Measurements from ENCODE around the gene PLA2R1. TPM values are rescaled to one million over a fixed set of nuclear protein-coding genes. Genes with fewer than 3 reads are reported as not detected.

Gene PLA2R1
- total and polyA plus RNA-seq, 2 of the 4 experiments (the other 2 are of a cell fraction), result 0.43 to 0.54 TPM

GRCh38 chr2:159926695-159927094 lies 135.7 kb downstream of the PLA2R1 start:
- H3K23ac ChIP-seq (ENCODE audit: low read depth, low read length), result no peak overlapping the region
- no peak overlapping the region for H3K9ac ChIP-seq (ENCODE audit: low read depth, low read length)
- H3K4me2 ChIP-seq (ENCODE audit: low read depth, low read length), result no peak overlapping the region
- in situ Hi-C loops (cut with MboI; ENCODE audit: low sequenced_read_pairs), result no loop called here
- no CpG with 5 or more reads among the region's 2 CpGs for WGBS, 2 experiments (ENCODE audit: extremely low coverage in 2 of 2, insufficient read length in 1 of 2)
- H4K8ac ChIP-seq (ENCODE audit: low read depth in 2 of 2, low read length in 2 of 2), result no peak overlapping the region
- no peak overlapping the region for H2AFZ ChIP-seq (replicated peaks; ENCODE audit: low read length, poor library complexity)
- no peak overlapping the region for H2BK120ac ChIP-seq (ENCODE audit: low read depth, low read length)
- no peaks in the 10 kb centered on the region for H3K9me1 ChIP-seq (ENCODE audit: insufficient read depth, low read length)
- H3K4me3 ChIP-seq (ENCODE audit: insufficient read depth, low read depth, low read length), result no peak overlapping the region
- no peak overlapping the region for H3K4ac ChIP-seq (ENCODE audit: low read depth, low read length)
- H3K18ac ChIP-seq (ENCODE audit: low read depth, low read length), result no peak overlapping the region
- no peaks in the 10 kb centered on the region for H3K79me1 ChIP-seq (ENCODE audit: low read depth in 1 of 2, low read length in 2 of 2)
- H3K14ac ChIP-seq (replicated peaks; ENCODE audit: low read depth, low read length), result no peak overlapping the region
- H2BK5ac ChIP-seq (ENCODE audit: low read depth, low read length, poor library complexity, severe bottlenecking), result no peak overlapping the region
- no peak overlapping the region for H2BK15ac ChIP-seq (ENCODE audit: low read depth, low read length)
- H2BK20ac ChIP-seq (ENCODE audit: low read depth, low read length), result no peak overlapping the region
- no peaks in the 10 kb centered on the region for H3K4me1 ChIP-seq (ENCODE audit: control insufficient read depth, insufficient read depth, low read length)
- H3K36me3 ChIP-seq (ENCODE audit: control insufficient read depth, insufficient read depth, low read length), result no peaks in the 10 kb centered on the region
- ChIA-PET POLR2A (ENCODE audit: unreplicated experiment) (no interaction called here), CTCF (interaction anchor here (1.3 kb wide), 1 partner anchor 11 kb away, joined by 3 read pairs; no protein-coding TSS in a partner anchor)
- H2AK5ac ChIP-seq (ENCODE audit: low read depth, low read length), result no peak overlapping the region
- H3K9me3 ChIP-seq (ENCODE audit: control insufficient read depth, insufficient read depth, low read length), result peaks cover 3% of the 10 kb centered on the region
- no peaks in the 10 kb centered on the region for H4K20me1 ChIP-seq (ENCODE audit: insufficient read depth, low read length)
- no peak overlapping the region for H3K27ac ChIP-seq (ENCODE audit: insufficient read depth, low read length)
- H2AK9ac ChIP-seq (replicated peaks; ENCODE audit: low read depth, low read length, poor library complexity), result no peak overlapping the region
- no peak overlapping the region for H3K56ac ChIP-seq (ENCODE audit: extremely low read depth, insufficient read depth, low read length)
- H4K5ac ChIP-seq (ENCODE audit: low read depth, low read length), result no peak overlapping the region
- intact Hi-C loops (cut with micrococcal nuclease), result no loop called here
- ATAC-seq (ENCODE audit: low read depth), result no peak
- BruUV-seq (replicated peaks), result no TSS peak
- H4K91ac ChIP-seq (ENCODE audit: insufficient read depth, low read depth, low read length), result no peak overlapping the region
- dilution Hi-C loops (cut with HindIII; ENCODE audit: low sequenced_read_pairs, unreplicated experiment), result no loop called here
- TF ChIP-seq RFX5 (IDR thresholded peaks at IDR 0.05; ENCODE audit: low read depth, low read length) (no peak), NFE2L2 (IDR thresholded peaks at IDR 0.05; ENCODE audit: low read depth, low read length) (no peak), SMC3 (IDR thresholded peaks at IDR 0.05; ENCODE audit: low read depth, low read length) (no peak), MAFK (IDR thresholded peaks at IDR 0.05; ENCODE audit: low read depth, low read length) (no peak), POLR2A (IDR thresholded peaks at IDR 0.05; ENCODE audit: low read depth, low read length) (no peak), MXI1 (IDR thresholded peaks at IDR 0.05; ENCODE audit: borderline replicate concordance, low read depth, low read length) (no peak), CEBPB (IDR thresholded peaks at IDR 0.05; ENCODE audit: low read depth, low read length) (no peak), BHLHE40 (IDR thresholded peaks at IDR 0.05; ENCODE audit: low read depth, low read length) (no peak), FOS (IDR thresholded peaks at IDR 0.05; ENCODE audit: low read depth, low read length) (no peak), MAZ (IDR thresholded peaks at IDR 0.05; ENCODE audit: borderline replicate concordance, low read depth, low read length) (no peak), CHD1 (IDR thresholded peaks at IDR 0.05; ENCODE audit: low read depth, low read length) (no peak), RAD21 (IDR thresholded peaks at IDR 0.05; ENCODE audit: low read length) (no peak), RCOR1 (IDR thresholded peaks at IDR 0.05; ENCODE audit: insufficient replicate concordance, low read length) (no peak)
- TF ChIP-seq, protein P1, sequence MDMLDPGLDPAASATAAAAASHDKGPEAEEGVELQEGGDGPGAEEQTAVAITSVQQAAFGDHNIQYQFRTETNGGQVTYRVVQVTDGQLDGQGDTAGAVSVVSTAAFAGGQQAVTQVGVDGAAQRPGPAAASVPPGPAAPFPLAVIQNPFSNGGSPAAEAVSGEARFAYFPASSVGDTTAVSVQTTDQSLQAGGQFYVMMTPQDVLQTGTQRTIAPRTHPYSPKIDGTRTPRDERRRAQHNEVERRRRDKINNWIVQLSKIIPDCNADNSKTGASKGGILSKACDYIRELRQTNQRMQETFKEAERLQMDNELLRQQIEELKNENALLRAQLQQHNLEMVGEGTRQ (IDR thresholded peaks at IDR 0.05; ENCODE audit: low read depth, low read length), result no peak
- TF ChIP-seq, protein P2, sequence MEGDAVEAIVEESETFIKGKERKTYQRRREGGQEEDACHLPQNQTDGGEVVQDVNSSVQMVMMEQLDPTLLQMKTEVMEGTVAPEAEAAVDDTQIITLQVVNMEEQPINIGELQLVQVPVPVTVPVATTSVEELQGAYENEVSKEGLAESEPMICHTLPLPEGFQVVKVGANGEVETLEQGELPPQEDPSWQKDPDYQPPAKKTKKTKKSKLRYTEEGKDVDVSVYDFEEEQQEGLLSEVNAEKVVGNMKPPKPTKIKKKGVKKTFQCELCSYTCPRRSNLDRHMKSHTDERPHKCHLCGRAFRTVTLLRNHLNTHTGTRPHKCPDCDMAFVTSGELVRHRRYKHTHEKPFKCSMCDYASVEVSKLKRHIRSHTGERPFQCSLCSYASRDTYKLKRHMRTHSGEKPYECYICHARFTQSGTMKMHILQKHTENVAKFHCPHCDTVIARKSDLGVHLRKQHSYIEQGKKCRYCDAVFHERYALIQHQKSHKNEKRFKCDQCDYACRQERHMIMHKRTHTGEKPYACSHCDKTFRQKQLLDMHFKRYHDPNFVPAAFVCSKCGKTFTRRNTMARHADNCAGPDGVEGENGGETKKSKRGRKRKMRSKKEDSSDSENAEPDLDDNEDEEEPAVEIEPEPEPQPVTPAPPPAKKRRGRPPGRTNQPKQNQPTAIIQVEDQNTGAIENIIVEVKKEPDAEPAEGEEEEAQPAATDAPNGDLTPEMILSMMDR (conservative IDR thresholded peaks at IDR 0.05; ENCODE audit: low read depth, low read length), result no peak
- TF ChIP-seq, protein P3, sequence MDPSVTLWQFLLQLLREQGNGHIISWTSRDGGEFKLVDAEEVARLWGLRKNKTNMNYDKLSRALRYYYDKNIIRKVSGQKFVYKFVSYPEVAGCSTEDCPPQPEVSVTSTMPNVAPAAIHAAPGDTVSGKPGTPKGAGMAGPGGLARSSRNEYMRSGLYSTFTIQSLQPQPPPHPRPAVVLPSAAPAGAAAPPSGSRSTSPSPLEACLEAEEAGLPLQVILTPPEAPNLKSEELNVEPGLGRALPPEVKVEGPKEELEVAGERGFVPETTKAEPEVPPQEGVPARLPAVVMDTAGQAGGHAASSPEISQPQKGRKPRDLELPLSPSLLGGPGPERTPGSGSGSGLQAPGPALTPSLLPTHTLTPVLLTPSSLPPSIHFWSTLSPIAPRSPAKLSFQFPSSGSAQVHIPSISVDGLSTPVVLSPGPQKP (IDR thresholded peaks at IDR 0.05; ENCODE audit: borderline replicate concordance, low read depth, low read length), result no peak
- DNase-seq, result no peak
- H3K27me3 ChIP-seq (ENCODE audit: control insufficient read depth, insufficient read depth, low read length), result peaks cover 14% of the 10 kb centered on the region
